GM12865 (cell line): ENCODE measurements around the gene CCDC158.

ENCODE experiments used
- DNase-seq: peaks from one replicate; pipeline ENCODE4 v3.0.0; 2010; ENCODE audit warnings: low read depth
- H3K4me3 ChIP-seq: 2 replicates; pipeline ENCODE4 v1.5.1; 2011; ENCODE audit warnings: mild to moderate bottlenecking, low read depth, low read length, control low read depth
- TF ChIP-seq, protein P1 (sequence below): IDR thresholded peaks from 2 replicates; pipeline ENCODE4 v1.5.1; 2011; ENCODE audit warnings: low read length, control low read depth, low read depth, inconsistent platforms; ENCODE audit not compliant: insufficient read depth; ENCODE audit errors: missing control alignments

The CCDC158 gene

DNA sequence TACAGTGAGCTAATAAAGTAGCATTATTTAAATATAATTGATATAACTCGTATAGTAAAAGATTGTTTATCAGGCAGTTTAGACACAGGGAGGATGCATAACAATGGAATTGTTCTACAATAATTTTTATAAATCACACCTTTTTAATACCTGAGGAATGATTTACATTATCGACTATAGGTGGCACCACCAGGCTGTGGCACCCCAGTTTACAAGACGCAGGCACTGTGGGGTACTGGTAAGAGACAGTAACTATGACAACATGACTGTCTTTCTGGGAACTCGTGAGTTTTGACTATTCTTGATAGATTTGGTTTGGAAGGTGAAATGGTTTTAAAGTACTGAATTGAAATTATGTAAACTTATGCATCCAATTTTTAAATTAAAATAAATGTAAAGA is 141.5 kb downstream of the CCDC158 start:
- H3K4me3 ChIP-seq: no peak overlapping the region
- peak; percentile 28 for DNase-seq
- TF ChIP-seq, protein P1, sequence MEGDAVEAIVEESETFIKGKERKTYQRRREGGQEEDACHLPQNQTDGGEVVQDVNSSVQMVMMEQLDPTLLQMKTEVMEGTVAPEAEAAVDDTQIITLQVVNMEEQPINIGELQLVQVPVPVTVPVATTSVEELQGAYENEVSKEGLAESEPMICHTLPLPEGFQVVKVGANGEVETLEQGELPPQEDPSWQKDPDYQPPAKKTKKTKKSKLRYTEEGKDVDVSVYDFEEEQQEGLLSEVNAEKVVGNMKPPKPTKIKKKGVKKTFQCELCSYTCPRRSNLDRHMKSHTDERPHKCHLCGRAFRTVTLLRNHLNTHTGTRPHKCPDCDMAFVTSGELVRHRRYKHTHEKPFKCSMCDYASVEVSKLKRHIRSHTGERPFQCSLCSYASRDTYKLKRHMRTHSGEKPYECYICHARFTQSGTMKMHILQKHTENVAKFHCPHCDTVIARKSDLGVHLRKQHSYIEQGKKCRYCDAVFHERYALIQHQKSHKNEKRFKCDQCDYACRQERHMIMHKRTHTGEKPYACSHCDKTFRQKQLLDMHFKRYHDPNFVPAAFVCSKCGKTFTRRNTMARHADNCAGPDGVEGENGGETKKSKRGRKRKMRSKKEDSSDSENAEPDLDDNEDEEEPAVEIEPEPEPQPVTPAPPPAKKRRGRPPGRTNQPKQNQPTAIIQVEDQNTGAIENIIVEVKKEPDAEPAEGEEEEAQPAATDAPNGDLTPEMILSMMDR: peak; percentile 0

- no peak for DNase-seq
- H3K4me3 ChIP-seq: no peak overlapping the region
- TF ChIP-seq, protein P1: no peak
These were observed 142.4 kb downstream of the CCDC158 start for GRCh38 chr4:76278583-76278982.

GRCh38 chr4:76277667-76278066 is 143.3 kb downstream of the CCDC158 start:
- TF ChIP-seq, protein P1: no peak
- no peak for DNase-seq

GRCh38 chr4:76276813-76277212 is 144.1 kb downstream of the CCDC158 start:
- peak; percentile 35 for DNase-seq
- TF ChIP-seq, protein P1: no peak
- no peak overlapping the region for H3K4me3 ChIP-seq

More at GRCh38 chr4:76277667-76278066, 143.3 kb downstream of the CCDC158 start:
- H3K4me3 ChIP-seq: no peak overlapping the region

- H3K4me3 ChIP-seq: no peak overlapping the region
- DNase-seq: no peak
- TF ChIP-seq, protein P1: no peak
These were observed 145.3 kb downstream of the CCDC158 start for GRCh38 chr4:76275486-76276124.

GRCh38 chr4:76272999-76273398 is 147.9 kb downstream of the CCDC158 start:
- no peak overlapping the region for H3K4me3 ChIP-seq
- no peak for DNase-seq
- TF ChIP-seq, protein P1: no peak

DNA sequence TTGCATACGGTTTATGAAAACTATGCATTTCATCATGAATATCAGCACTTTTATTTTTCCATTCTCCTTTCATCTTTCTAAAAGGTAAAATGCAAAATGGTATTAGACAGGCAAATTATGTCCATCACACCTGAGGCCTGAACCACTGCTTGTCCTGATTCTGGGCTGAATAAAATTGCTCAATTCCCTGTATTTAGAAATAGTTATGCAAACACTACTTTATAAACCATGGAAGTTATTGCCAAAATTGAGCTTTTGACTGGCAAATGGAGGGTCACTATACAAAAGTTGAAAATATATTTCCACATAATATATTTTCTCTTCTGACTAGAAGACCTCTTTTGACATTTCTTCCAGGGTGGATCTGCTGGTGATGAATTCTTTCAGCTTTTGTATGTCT is 148.4 kb downstream of the CCDC158 start:
- H3K4me3 ChIP-seq: no peak overlapping the region
- no peak for DNase-seq
- TF ChIP-seq, protein P1: no peak
